Panc1 (cell line): ENCODE results near the gene GPC6.

Source experiments
- CTCF ChIP-seq: fragments of 450-650 bp; IDR thresholded peaks from 2 replicates; pipeline ENCODE4 v1.5.1; 2017; ENCODE audit warnings: mild to moderate bottlenecking
- POLR2AphosphoS5 ChIP-seq: IDR thresholded peaks from 2 replicates; pipeline ENCODE4 v1.6.1; 2012; ENCODE audit warnings: mild to moderate bottlenecking, low read depth, low read length, moderate library complexity
- REST ChIP-seq, 2 experiments: IDR thresholded peaks; 2 replicates each; pipeline ENCODE4 v1.6.1; 2011 to 2012; ENCODE audit warnings: low read depth in 2 of 2, control low read depth in 1 of 2, low read length in 1 of 2, mild to moderate bottlenecking in 1 of 2, moderate library complexity in 1 of 2; ENCODE audit not compliant: insufficient read depth in 1 of 2
- SIN3A ChIP-seq: IDR thresholded peaks from 2 replicates; pipeline ENCODE4 v1.6.1; 2012; ENCODE audit warnings: low read depth, mild to moderate bottlenecking, low read length, moderate library complexity, borderline replicate concordance; ENCODE audit not compliant: insufficient read depth
- TCF7L2 ChIP-seq: IDR thresholded peaks from 2 replicates; pipeline ENCODE4 v1.6.1; 2011; ENCODE audit warnings: mild to moderate bottlenecking, low read depth, low read length, inconsistent platforms

- TF ChIP-seq SIN3A (no peak), CTCF (no peak), REST (IDR thresholded peaks at IDR 0.05; ENCODE audit: insufficient read depth in 1 of 2, low read depth in 2 of 2, low read length in 1 of 2) (no peak), POLR2AphosphoS5 (no peak), TCF7L2 (no peak)
These were observed 203.8 kb downstream of the GPC6 start for GRCh38 chr13:93430381-93430780.
